GM12872 (cell line): ENCODE results near the gene MRM3.

Experiments
- TF ChIP-seq, protein P1 (sequence below): IDR thresholded peaks from 3 replicates; pipeline ENCODE4 v1.5.1; 2011; ENCODE audit warnings: low read depth, mild to moderate bottlenecking, low read length, moderate library complexity; ENCODE audit not compliant: insufficient read depth

MRM3 gene

GRCh38 chr17:799261-799660, 17.1 kb downstream of the MRM3 start:
- TF ChIP-seq, protein P1, sequence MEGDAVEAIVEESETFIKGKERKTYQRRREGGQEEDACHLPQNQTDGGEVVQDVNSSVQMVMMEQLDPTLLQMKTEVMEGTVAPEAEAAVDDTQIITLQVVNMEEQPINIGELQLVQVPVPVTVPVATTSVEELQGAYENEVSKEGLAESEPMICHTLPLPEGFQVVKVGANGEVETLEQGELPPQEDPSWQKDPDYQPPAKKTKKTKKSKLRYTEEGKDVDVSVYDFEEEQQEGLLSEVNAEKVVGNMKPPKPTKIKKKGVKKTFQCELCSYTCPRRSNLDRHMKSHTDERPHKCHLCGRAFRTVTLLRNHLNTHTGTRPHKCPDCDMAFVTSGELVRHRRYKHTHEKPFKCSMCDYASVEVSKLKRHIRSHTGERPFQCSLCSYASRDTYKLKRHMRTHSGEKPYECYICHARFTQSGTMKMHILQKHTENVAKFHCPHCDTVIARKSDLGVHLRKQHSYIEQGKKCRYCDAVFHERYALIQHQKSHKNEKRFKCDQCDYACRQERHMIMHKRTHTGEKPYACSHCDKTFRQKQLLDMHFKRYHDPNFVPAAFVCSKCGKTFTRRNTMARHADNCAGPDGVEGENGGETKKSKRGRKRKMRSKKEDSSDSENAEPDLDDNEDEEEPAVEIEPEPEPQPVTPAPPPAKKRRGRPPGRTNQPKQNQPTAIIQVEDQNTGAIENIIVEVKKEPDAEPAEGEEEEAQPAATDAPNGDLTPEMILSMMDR, result no peak

GRCh38 chr17:800446-801242, 18.5 kb downstream of the MRM3 start:
- TF ChIP-seq, protein P1, result no peak

- TF ChIP-seq, protein P1, result no peak
Measured at GRCh38 chr17:801660-802059, 19.5 kb downstream of the MRM3 start.

DNA sequence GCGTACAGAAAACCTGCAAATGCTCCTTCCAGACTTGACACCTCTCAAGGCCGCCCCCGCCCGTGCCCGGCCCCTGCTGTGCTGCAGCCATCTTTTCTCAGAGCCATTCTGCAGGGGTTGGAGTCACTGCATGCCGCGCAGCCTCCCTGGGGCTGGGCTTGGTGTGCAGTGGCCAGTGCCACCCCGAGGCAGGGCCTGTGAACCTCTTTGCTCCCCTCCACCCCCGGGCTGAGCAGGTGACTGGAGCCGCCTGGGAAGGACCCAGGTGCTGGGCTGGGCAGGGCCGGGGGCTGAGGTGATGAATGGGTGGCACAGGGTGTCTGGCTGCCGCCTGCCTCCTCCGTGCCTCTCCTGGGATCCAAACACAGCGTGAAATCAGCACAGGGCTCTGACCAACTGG, 20.3 kb downstream of the MRM3 start:
- TF ChIP-seq, protein P1, result no peak

DNA sequence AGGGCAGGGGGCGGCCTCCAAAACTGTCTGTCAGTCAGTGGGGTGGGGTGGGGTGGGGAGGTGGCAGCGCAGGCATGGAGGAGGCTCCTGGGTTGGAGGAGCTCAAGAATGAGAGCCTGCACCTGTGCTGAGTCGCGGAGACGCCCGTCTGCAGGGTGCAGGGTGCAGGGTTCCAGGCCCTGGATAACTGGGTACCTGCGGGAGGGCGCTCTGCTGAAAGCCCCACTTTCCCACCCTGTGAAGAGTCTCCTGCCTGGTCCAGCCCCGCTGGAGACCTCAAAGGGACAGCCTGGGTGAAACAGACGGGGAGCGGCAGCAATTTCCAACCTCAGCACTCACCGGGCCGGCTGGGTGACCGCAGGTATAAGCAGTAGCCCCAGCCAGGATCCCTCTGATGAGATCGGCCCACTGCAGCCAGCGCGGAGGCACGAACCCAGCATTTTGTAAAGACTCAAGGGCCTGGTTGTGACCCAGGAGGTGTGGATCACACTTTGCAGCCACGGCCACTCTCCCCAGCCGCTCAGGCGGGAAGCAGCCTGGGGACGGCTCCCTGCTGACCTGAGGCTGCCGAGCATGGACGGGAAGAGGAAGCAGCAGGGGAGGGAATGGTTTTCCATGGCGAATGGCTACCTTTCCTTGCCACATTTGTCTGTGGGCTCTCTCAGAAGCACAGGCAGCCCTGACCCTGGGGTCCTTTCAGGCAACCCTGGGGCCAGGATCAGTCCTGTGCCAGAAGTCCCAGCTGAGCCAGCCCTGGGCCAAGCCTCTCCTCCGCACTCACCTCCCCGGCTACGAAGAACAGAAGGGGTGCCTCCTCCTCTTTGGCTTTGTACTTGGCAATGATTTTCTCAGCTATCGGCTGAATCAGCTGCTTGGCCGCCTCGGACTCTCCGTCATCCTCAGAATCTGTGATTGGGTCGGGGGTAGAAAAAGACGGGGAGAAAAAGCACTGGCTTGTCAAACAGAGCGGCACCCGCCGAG, 21.0 kb downstream of the MRM3 start:
- TF ChIP-seq, protein P1, result no peak

DNA sequence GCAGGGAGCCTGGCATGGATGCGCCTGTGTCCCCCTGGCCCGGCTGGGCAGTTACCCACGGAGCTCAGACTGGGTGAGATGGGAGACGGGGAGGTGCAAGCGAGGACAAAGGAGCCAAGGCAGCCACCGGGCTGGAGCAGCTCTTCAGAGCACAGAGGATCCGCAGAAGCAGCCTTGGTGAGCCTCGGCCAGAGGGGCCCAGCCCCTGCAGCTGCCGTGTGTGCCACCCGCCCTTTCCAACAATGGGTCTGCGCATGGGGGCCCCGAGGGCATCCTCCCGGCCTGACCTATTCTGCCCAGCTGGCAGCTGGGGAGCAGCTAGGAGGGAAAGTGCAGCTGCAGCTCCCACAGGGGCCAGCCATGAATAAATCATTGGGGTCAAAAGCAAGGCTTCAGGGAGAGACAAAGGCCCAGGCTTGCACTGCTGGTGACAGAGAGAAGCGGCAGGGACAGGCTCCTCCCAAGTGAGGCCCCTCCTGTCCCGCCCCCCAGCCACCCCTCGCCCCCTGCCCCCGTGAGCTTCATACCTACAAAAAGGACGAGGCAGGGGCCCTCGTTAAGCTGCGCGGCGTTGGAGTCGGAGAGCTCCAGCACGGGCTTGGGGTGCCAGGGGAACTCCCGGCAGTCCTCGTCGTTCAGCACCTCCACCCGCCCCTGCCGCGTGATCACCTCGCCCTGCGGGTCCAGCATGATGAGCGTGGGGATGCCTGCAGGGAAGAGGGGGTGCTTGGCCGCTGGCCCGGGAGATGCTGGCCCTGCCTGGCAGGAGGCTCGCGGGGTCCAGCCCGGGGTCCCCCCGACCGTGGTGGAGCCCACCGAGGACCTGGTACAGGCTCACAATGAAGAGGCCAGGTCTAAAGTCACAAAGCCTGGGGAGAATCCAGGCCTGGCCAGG, 22.6 kb downstream of the MRM3 start:
- TF ChIP-seq, protein P1, result no peak
